Uterus (tissue), 2 donors: Measurements from ENCODE around the gene VSIG1.

Source experiments
- POLR2A ChIP-seq, 2 donors: fragments of 450-650 bp; IDR thresholded peaks; one replicate each; pipeline ENCODE4 v1.6.1; 2016; ENCODE audit warnings: antibody characterized with exemption in 2 of 2, mild to moderate bottlenecking in 1 of 2, moderate library complexity in 1 of 2
- TF ChIP-seq, protein P1 (sequence below), 4 experiments: fragments of 200-600 bp in 2 of 4; fragments of 450-650 bp in 2 of 4; sonication (generic) in 2 of 4; IDR thresholded peaks; one replicate each; pipeline ENCODE4 v1.5.1; 2016 to 2019; ENCODE audit warnings: antibody characterized with exemption in 4 of 4, mild to moderate bottlenecking in 2 of 4, moderate library complexity in 1 of 4

DNA sequence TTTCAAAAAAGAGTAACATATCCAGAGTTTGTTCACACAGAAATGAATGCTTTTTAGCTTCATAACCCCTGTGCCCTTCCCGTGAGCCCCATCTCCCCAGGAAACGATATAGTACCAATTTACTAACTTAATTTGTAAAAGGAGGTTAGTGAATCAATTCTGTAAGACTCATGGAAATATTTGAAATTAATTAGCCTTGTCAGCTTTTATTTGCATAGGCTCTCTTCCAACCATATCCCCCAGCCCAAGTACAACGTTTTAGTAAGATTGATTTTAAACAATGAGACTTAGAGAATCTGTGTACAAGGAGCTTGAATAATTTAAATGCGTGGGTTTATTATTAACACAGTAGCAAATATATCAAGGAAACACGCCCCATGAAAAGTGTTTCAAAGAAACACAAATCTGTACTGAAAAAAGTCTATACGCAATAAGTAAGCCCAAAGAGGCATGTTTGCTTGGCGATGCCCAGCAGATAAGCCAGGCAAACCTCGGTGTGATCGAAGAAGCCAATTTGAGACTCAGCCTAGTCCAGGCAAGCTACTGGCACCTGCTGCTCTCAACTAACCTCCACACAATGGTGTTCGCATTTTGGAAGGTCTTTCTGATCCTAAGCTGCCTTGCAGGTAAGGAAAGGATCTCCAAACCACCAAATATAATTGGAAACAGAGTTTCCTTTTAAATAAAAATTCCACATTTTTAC is at the start of gene VSIG1:
- no peak for TF ChIP-seq POLR2A (IDR thresholded peaks at IDR 0.05)
- TF ChIP-seq, protein P1, sequence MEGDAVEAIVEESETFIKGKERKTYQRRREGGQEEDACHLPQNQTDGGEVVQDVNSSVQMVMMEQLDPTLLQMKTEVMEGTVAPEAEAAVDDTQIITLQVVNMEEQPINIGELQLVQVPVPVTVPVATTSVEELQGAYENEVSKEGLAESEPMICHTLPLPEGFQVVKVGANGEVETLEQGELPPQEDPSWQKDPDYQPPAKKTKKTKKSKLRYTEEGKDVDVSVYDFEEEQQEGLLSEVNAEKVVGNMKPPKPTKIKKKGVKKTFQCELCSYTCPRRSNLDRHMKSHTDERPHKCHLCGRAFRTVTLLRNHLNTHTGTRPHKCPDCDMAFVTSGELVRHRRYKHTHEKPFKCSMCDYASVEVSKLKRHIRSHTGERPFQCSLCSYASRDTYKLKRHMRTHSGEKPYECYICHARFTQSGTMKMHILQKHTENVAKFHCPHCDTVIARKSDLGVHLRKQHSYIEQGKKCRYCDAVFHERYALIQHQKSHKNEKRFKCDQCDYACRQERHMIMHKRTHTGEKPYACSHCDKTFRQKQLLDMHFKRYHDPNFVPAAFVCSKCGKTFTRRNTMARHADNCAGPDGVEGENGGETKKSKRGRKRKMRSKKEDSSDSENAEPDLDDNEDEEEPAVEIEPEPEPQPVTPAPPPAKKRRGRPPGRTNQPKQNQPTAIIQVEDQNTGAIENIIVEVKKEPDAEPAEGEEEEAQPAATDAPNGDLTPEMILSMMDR (IDR thresholded peaks at IDR 0.05): no peak
